HG03060 (cell line): ENCODE results near the gene RNF151.
"Not testable (repeated sequence)": the region's sequence is repeated elsewhere in the genome, so short reads cannot be mapped to it uniquely, and the experiment has no call there.

Experiments used
- ATAC-seq: cut with Tn5 transposase; IDR thresholded peaks from one replicate; pipeline ENCODE4 v1.9.1; 2021; ENCODE audit warnings: low read depth, moderate number of reproducible peaks; ENCODE audit not compliant: unreplicated experiment

RNF151 gene

GRCh38 chr16:1938316-1938715 is 28.3 kb upstream of the RNF151 start:
- no peak for ATAC-seq

GRCh38 chr16:1938910-1939309 is 27.7 kb upstream of the RNF151 start:
- ATAC-seq: no peak

GRCh38 chr16:1939833-1940232 is 26.8 kb upstream of the RNF151 start:
- not testable (repeated sequence) for ATAC-seq

- ATAC-seq: no peak
Measured at GRCh38 chr16:1940273-1941161, 26.1 kb upstream of the RNF151 start.

GRCh38 chr16:1941162-1942046 is 25.3 kb upstream of the RNF151 start:
- ATAC-seq: no peak

GRCh38 chr16:1942047-1942809 is 24.4 kb upstream of the RNF151 start:
- no peak for ATAC-seq

GRCh38 chr16:1942810-1943726 is 23.6 kb upstream of the RNF151 start, which contains the start of gene MSRB1:
Gene MSRB1 (minus strand): TSS chr16:1943199. CDS start chr16:1943156, 43 bp downstream.
- peak; percentile 82 for ATAC-seq

GRCh38 chr16:1944612-1945199 is 21.9 kb upstream of the RNF151 start:
- no peak for ATAC-seq

GRCh38 chr16:1945559-1946391 is 20.9 kb upstream of the RNF151 start:
- no peak for ATAC-seq

GRCh38 chr16:1946495-1947368 is 19.9 kb upstream of the RNF151 start:
- ATAC-seq: no peak

GRCh38 chr16:1947369-1947670 is 19.3 kb upstream of the RNF151 start:
- no peak for ATAC-seq

- ATAC-seq: no peak
Measured at GRCh38 chr16:1949507-1949906, 17.1 kb upstream of the RNF151 start.

GRCh38 chr16:1950047-1950446 is 16.6 kb upstream of the RNF151 start:
- ATAC-seq: no peak

- ATAC-seq: no peak
Measured at GRCh38 chr16:1950559-1950958, 16.1 kb upstream of the RNF151 start.

GRCh38 chr16:1953734-1954133 is 12.9 kb upstream of the RNF151 start:
- no peak for ATAC-seq

GRCh38 chr16:1957434-1958142 is 9.1 kb upstream of the RNF151 start:
- ATAC-seq: not testable (repeated sequence)

- not testable (repeated sequence) for ATAC-seq
Measured at GRCh38 chr16:1958143-1958491, 8.5 kb upstream of the RNF151 start.
